ENCODE results near the gene IGFBP2.

GRCh38 chr2:216589791-216590190 lies 43.4 kb upstream of the IGFBP2 start:
- TF ChIP-seq BHLHE40 (IDR thresholded peaks at IDR 0.05; ENCODE audit: borderline replicate concordance) (no peak), FOXA1 (IDR thresholded peaks at IDR 0.05) (no peak), HDGF (IDR thresholded peaks at IDR 0.05; ENCODE audit: borderline replicate concordance) (no peak), NFRKB (IDR thresholded peaks at IDR 0.05) (no peak), SUZ12 (IDR thresholded peaks at IDR 0.05) (no peak), TARDBP (IDR thresholded peaks at IDR 0.05) (no peak), FOXK2 (IDR thresholded peaks at IDR 0.05) (no peak), SP1 (IDR thresholded peaks at IDR 0.05) (no peak), FOXM1 (IDR thresholded peaks at IDR 0.05; ENCODE audit: borderline replicate concordance) (no peak), ZNF384 (IDR thresholded peaks at IDR 0.05) (no peak), PKNOX1 (IDR thresholded peaks at IDR 0.05) (peak; percentile 48), L3MBTL2 (conservative IDR thresholded peaks at IDR 0.05) (no peak), CTBP1 (IDR thresholded peaks at IDR 0.05; ENCODE audit: borderline replicate concordance) (no peak)

Measured in HEK293T (cell line).